Esophagus squamous epithelium (tissue), 4 donors: Measurements from ENCODE around the gene FOXO4.

ENCODE experiments used
- CTCF ChIP-seq, 6 experiments: fragments of 450-650 bp in 4 of 6; fragments of 200-600 bp in 2 of 6; sonication (generic) in 2 of 6; IDR thresholded peaks; one replicate each; pipeline ENCODE4 v1.5.1; 2016 to 2019; ENCODE audit warnings: antibody characterized with exemption in 6 of 6, mild to moderate bottlenecking in 4 of 6, moderate library complexity in 4 of 6
- POLR2A ChIP-seq, 4 donors: fragments of 450-650 bp; IDR thresholded peaks; one replicate each; pipeline ENCODE4 v1.6.1; 2017; ENCODE audit warnings: antibody characterized with exemption in 4 of 4, mild to moderate bottlenecking in 4 of 4, moderate library complexity in 3 of 4

- TF ChIP-seq CTCF (IDR thresholded peaks at IDR 0.05) (no peak), POLR2A (IDR thresholded peaks at IDR 0.05) (no peak)
These were observed 13.4 kb downstream of the FOXO4 start for GRCh38 chrX:71109051-71109450.
